ENCODE measurements around the gene D2HGDH. TPM values are rescaled to one million over a fixed set of nuclear protein-coding genes. Genes with fewer than 3 reads are reported as not detected.

D2HGDH gene
- total RNA-seq, 2 donors from 2014 or later = 38.7 to 55.3 TPM

GRCh38 chr2:241811201-241811951, 76.9 kb downstream of the D2HGDH start:
- Histone ChIP-seq H3K27ac (no peak overlapping the region), H3K36me3 (no peaks in the 10 kb centered on the region), H3K4me3 (no peak overlapping the region), H3K27me3 (replicated peaks; ENCODE audit: insufficient read depth) (no peaks in the 10 kb centered on the region), H3K4me1 (replicated peaks) (no peaks in the 10 kb centered on the region), H3K9me3 (no peaks in the 10 kb centered on the region)
- WGBS = 89% methylated on average over 25 of the region's 27 CpGs
- DNase-seq (ENCODE audit: low spot score) = no peak
- no peak for TF ChIP-seq CTCF (IDR thresholded peaks at IDR 0.05)
- TF ChIP-seq POLR2AphosphoS5 (IDR thresholded peaks at IDR 0.05) = no peak
- no peak for TF ChIP-seq POLR2A (IDR thresholded peaks at IDR 0.05)
- intact Hi-C loops (cut with DNase I) = no loop called here

DNA sequence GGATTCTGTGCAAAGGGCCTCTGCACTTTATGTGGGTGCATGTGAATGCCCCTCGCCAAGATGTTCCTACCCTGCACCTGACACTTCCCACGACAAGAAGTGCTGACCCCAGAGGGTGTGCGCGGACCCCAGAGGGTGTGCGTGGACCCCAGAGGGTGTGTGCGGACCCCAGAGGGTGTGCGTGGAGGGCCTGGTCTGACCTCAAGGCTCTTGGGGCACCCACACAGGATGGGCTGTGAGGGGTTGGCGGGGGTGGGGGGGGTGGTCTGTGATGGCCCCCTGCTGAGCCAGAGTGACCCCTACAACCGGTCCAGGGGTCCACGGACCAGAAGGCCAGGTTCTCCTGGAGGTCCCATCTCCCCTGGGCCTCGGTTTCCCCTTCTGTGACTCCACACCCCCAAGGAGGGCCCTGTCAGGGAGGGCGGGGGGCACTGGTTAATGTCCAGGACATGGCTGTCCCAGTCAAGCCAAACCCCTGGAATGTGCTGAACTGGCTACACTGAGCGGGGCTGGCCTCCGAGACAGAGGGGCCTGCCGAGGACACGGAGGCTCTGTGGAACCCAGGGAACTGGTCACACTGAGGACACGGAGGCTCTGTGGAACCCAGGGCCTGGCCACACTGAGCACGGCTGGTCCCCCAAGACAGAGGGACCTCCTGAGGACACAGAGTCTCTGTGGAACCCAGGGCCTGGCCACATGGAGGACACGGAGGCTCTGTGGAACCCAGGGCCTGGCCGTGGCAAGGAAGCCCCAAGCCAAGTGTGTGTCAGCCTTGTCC, 77.7 kb downstream of the D2HGDH start:
- TF ChIP-seq POLR2A (IDR thresholded peaks at IDR 0.05) (no peak), POLR2AphosphoS5 (IDR thresholded peaks at IDR 0.05) (no peak), CTCF (IDR thresholded peaks at IDR 0.05) (no peak)
- intact Hi-C loops (cut with DNase I) = no loop called here
- WGBS = 87% methylated on average over 15 of the region's 20 CpGs
- H3K36me3 ChIP-seq = no peaks in the 10 kb centered on the region
- H3K4me1 ChIP-seq (replicated peaks) = no peaks in the 10 kb centered on the region
- H3K9me3 ChIP-seq = no peaks in the 10 kb centered on the region
- H3K4me3 ChIP-seq = no peak overlapping the region
- no peaks in the 10 kb centered on the region for H3K27me3 ChIP-seq (replicated peaks; ENCODE audit: insufficient read depth)
- no peak for DNase-seq (ENCODE audit: low spot score)
- H3K27ac ChIP-seq = no peak overlapping the region

GRCh38 chr2:241812730-241813643, 78.6 kb downstream of the D2HGDH start:
- WGBS = 89% methylated on average over 40 of the region's 40 CpGs
- TF ChIP-seq POLR2A (IDR thresholded peaks at IDR 0.05) (no peak), CTCF (IDR thresholded peaks at IDR 0.05) (no peak)
- DNase-seq (ENCODE audit: low spot score) = no peak
- Histone ChIP-seq H3K4me3 (no peak overlapping the region), H3K4me1 (replicated peaks) (no peaks in the 10 kb centered on the region), H3K9me3 (no peaks in the 10 kb centered on the region), H3K27me3 (replicated peaks; ENCODE audit: insufficient read depth) (no peaks in the 10 kb centered on the region), H3K27ac (no peak overlapping the region), H3K36me3 (no peaks in the 10 kb centered on the region)
- intact Hi-C loops (cut with DNase I) = no loop called here

DNA sequence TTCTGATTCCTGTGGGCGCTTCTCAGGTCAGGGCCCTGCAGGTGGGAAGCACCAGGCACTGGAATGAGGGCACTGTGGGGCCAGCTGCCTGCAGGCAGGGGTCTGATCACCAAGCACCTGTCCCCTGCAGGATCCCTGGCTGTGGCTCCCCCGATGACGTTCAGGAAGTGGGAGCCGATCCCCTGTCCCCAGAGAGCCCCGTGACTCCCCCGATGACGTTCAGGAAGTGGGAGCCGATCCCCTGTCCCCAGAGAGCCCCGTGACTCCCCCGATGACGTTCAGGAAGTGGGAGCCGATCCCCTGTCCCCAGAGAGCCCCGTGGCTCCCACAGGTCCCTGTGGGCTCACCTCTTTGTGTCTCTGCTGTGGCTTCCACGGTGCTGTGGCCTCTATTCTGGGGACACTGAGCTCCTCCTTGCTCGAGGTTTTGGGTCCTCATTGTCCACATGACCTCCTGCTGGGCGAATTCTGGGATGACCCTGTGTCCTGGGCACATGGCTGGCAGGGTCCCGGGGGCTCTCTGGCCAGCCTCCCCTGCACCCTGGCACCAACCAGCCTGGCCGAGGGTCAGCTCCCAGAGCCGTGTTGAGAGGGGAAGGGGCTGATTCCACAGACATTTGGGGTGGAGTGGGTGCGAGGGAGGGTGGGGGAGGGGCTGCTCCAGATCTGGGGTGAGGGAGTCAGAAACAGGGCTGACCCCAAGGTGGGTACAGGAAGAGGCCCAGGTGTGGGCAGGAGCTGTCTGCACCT, 79.4 kb downstream of the D2HGDH start:
- no peak overlapping the region for H3K27ac ChIP-seq
- intact Hi-C loops (cut with DNase I) = no loop called here
- no peak overlapping the region for H3K4me3 ChIP-seq
- TF ChIP-seq POLR2AphosphoS5 (IDR thresholded peaks at IDR 0.05) (no peak), CTCF (IDR thresholded peaks at IDR 0.05) (no peak), POLR2A (IDR thresholded peaks at IDR 0.05) (no peak)
- WGBS = 75% methylated on average over 20 of the region's 20 CpGs
- no peaks in the 10 kb centered on the region for H3K4me1 ChIP-seq (replicated peaks)
- no peaks in the 10 kb centered on the region for H3K9me3 ChIP-seq
- DNase-seq (ENCODE audit: low spot score) = no peak
- no peaks in the 10 kb centered on the region for H3K27me3 ChIP-seq (replicated peaks; ENCODE audit: insufficient read depth)
- no peaks in the 10 kb centered on the region for H3K36me3 ChIP-seq

Data from prostate gland (tissue), 2 donors.